Breast epithelium (tissue), 3 donors: ENCODE measurements around the gene SDK2.

Source experiments
- CTCF ChIP-seq, 3 donors: fragments of 450-650 bp; IDR thresholded peaks; one replicate each; pipeline ENCODE4 v1.5.1; 2016 to 2017; ENCODE audit warnings: antibody characterized with exemption in 3 of 3, mild to moderate bottlenecking in 3 of 3, moderate library complexity in 3 of 3
- POLR2A ChIP-seq: fragments of 450-650 bp; IDR thresholded peaks from one replicate; pipeline ENCODE4 v1.6.1; 2016; ENCODE audit warnings: antibody characterized with exemption, mild to moderate bottlenecking, moderate library complexity
- POLR2AphosphoS5 ChIP-seq, 3 donors: sonication (generic); formaldehyde crosslinking; IDR thresholded peaks; one replicate each; pipeline ENCODE4 v1.6.1; 2017; ENCODE audit warnings: antibody characterized with exemption in 3 of 3

DNA sequence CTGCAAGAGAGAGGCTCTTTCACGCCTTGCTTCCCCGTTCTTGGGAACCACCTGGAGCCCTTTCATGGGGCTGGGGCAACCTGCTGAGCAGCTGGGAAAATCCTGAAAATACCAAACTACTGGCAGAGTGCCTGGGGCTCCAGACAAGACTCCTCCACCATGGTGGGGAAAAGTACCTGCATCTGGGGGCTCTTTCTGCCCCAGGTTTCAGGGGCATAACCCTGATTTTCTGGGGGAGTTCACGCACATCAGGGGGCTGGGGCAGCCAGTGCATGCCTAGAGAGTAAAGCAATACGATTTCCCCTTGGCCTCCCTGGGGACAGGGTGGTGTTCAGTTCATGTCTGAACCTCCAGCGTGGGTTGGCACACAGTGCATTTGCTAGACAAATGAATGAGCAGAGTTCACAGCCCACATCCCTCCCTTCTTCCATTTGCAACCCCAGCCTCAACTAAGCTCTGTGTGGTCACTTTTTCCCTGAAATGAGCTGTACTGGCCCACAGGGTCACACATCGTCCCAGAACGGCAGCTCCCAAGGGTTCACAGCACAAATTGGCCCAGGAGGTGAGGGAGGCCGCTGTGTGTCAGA is 327.2 kb downstream of the SDK2 start:
- TF ChIP-seq POLR2A (no peak), CTCF (IDR thresholded peaks at IDR 0.05) (no peak), POLR2AphosphoS5 (IDR thresholded peaks at IDR 0.05) (no peak)
